Measurements from ENCODE around the gene TRMT1. TPM values are rescaled to one million over a fixed set of nuclear protein-coding genes. Genes with fewer than 3 reads are reported as not detected.

The TRMT1 gene
- total RNA-seq, 4 donors from 2014 or later = 19.4 to 42.5 (median 29.0) TPM

DNA sequence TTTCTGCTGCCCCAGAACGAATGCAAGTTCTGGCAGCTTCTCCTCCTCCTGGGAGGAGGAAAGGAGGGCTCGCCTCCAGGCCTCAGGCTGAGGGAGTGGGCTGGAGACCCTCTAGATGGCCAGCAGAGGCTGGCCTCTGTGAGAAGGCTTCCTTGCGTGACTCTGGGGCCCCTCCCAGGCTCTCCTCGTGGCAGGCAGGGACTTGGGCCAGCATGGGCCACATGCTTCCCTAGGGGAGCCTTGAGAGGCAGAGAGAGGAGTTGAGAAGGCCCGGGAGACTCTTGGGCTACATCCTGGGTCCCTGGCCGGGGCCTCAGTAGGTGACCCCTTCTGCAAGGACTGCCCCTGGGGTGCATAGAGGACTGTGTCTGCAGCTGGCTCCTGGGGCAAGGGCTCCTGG lies 39.8 kb downstream of the TRMT1 start:
- DNase-seq = no peak
- H3K27ac ChIP-seq = peak overlapping the region in 3 of 4 donors; percentile 22 to 83 (median 25)
- H3K27me3 ChIP-seq = no peaks in the 10 kb centered on the region
- H3K36me3 ChIP-seq = peaks cover 7 to 95% (median 25%) of the 10 kb centered on the region in 3 donors
- H3K4me1 ChIP-seq = peaks cover 24 to 74% (median 32%) of the 10 kb centered on the region in 3 donors
- no peak overlapping the region for H3K4me3 ChIP-seq
- no peaks in the 10 kb centered on the region for H3K9me3 ChIP-seq
- intact Hi-C loops (cut with DNase I) = no loop called here
- no peak for TF ChIP-seq POLR2A (IDR thresholded peaks at IDR 0.05)
- TF ChIP-seq CTCF (IDR thresholded peaks at IDR 0.05) = no peak
- 29% methylated on average over 2 of the region's 6 CpGs; no CpG with 5 or more reads in 1 of the 2 donors for WGBS, 2 donors

DNA sequence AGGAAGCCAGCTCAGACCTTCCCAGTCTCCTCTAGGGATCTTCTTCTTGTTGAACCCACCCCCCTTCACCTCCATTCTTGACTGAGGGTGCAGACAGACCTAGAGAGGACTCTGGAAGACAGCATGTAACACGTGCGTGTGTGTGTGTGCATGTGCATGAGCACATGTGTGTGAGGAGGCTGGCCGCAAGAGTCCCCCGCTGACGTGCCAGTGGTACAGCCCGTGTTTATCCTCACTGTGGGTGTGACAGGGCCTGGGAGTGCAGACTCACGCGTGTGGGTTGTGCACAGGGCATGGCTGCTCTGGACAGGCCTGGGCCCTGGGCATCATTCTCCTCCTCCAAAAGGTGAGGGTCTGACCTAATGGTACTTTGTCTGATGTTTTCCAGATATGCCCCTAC lies 40.2 kb downstream of the TRMT1 start:
- no peaks in the 10 kb centered on the region for H3K9me3 ChIP-seq
- H3K4me3 ChIP-seq = no peak overlapping the region
- peak overlapping the region in 3 of 4 donors; percentile 22 to 83 (median 25) for H3K27ac ChIP-seq
- intact Hi-C loops (cut with DNase I) = no loop called here
- WGBS, 2 donors = 48 to 50% methylated on average over 2 to 4 of the region's 8 CpGs
- H3K27me3 ChIP-seq = no peaks in the 10 kb centered on the region
- DNase-seq = no peak
- H3K4me1 ChIP-seq = peaks cover 24 to 74% (median 32%) of the 10 kb centered on the region in 3 donors
- TF ChIP-seq POLR2A (IDR thresholded peaks at IDR 0.05) (no peak), CTCF (IDR thresholded peaks at IDR 0.05) (no peak)
- H3K36me3 ChIP-seq = peaks cover 7 to 94% (median 25%) of the 10 kb centered on the region in 3 donors

- Histone ChIP-seq H3K4me3 (no peak overlapping the region), H3K36me3 (peaks cover 7 to 76% (median 25%) of the 10 kb centered on the region in 3 donors), H3K27ac (peak overlapping the region in 2 of 4 donors; percentile 0 to 16), H3K9me3 (no peaks in the 10 kb centered on the region), H3K27me3 (no peaks in the 10 kb centered on the region), H3K4me1 (peaks cover 21 to 83% (median 26%) of the 10 kb centered on the region in 3 donors)
- TF ChIP-seq CTCF (IDR thresholded peaks at IDR 0.05) (no peak), POLR2A (IDR thresholded peaks at IDR 0.05) (no peak)
- intact Hi-C loops (cut with DNase I) = no loop called here
- no peak for DNase-seq
- 53 to 62% methylated on average over 3 of the region's 4 CpGs for WGBS, 2 donors
These were observed 42.2 kb downstream of the TRMT1 start for GRCh38 chr19:13074378-13074777.

DNA sequence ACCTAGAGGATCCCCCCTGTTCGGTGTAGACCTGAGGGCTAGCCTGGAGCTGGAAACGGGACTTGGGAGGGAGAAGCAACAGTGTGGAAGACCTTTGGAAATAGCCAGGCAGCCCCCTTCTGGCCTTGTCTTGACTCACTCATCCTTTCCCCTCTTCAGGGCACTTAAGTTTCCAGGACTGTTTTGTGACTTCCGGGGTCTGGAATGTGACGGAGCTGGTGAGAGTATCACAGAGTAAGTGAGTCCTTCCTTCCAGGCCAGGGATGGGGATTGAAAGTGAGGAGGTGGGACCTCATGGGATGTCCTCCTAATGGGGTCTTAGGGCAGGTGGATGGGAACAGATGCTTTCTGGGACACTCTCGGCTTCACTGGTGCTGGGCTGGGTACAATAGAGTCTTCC lies 43.3 kb downstream of the TRMT1 start:
- intact Hi-C loops (cut with DNase I) = no loop called here
- no peak for DNase-seq
- 75 to 80% methylated on average over 1 to 3 of the region's 5 CpGs for WGBS, 2 donors
- TF ChIP-seq POLR2A (IDR thresholded peaks at IDR 0.05) (no peak), CTCF (IDR thresholded peaks at IDR 0.05) (no peak)
- H3K36me3 ChIP-seq = peaks cover 7 to 70% (median 17%) of the 10 kb centered on the region in 3 donors
- no peak overlapping the region for H3K4me3 ChIP-seq
- no peaks in the 10 kb centered on the region for H3K9me3 ChIP-seq
- H3K4me1 ChIP-seq = peaks cover 10 to 83% (median 20%) of the 10 kb centered on the region in 3 donors
- no peaks in the 10 kb centered on the region for H3K27me3 ChIP-seq
- peak overlapping the region in 1 of 4 donors; percentile 15 for H3K27ac ChIP-seq

DNA sequence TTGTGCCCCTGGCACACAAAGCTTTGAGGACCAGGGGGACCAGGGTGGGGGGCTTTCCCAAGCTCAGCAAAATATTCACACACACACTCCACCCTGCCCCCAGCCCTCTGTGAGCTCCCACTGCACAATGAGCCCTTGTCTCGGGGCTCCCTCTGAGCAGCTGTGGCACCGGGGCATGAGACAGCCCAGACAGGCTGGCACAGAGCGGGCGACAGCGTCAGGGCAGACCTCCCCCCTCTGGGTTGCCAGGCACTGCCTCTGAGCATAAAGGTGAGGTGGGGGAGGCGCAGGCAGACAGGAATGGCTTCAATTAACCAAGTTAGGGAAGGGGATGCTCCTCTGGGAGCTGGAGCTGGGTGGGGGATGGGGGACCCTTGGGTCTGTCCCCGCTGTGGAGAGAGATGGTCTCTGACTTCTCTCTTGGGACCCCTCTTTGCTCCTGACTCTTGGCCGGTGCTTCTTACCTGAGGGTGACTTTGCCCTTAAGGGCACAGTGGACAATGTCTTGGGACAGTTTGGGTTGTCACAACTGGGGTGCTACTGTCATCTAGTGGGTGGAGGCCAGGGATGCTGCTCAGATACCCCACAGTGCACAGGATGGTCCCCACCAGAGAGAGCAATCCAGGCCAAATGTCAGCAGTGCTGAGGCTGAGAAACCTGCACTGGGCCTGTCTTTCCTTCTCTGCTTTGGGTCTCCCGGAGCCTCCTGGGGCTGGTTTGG lies 44.2 kb downstream of the TRMT1 start:
- H3K4me3 ChIP-seq = no peak overlapping the region
- no peak for TF ChIP-seq CTCF (IDR thresholded peaks at IDR 0.05)
- TF ChIP-seq POLR2A (IDR thresholded peaks at IDR 0.05) = no peak
- DNase-seq = no peak
- peaks cover 5 to 83% (median 20%) of the 10 kb centered on the region in 3 donors for H3K4me1 ChIP-seq
- WGBS, 2 donors = 77 to 100% methylated on average over 1 to 6 of the region's 9 CpGs
- H3K27ac ChIP-seq = peak overlapping the region in 2 of 4 donors; percentile 17 to 40
- intact Hi-C loops (cut with DNase I) = no loop called here
- no peaks in the 10 kb centered on the region for H3K9me3 ChIP-seq
- H3K36me3 ChIP-seq = peaks cover 7 to 61% (median 10%) of the 10 kb centered on the region in 3 donors
- H3K27me3 ChIP-seq = no peaks in the 10 kb centered on the region
